Measurements from ENCODE around the gene CACNG3.

GRCh38 chr16:24382762-24383407 is 126.8 kb downstream of the CACNG3 start:
- TF ChIP-seq, protein P1, sequence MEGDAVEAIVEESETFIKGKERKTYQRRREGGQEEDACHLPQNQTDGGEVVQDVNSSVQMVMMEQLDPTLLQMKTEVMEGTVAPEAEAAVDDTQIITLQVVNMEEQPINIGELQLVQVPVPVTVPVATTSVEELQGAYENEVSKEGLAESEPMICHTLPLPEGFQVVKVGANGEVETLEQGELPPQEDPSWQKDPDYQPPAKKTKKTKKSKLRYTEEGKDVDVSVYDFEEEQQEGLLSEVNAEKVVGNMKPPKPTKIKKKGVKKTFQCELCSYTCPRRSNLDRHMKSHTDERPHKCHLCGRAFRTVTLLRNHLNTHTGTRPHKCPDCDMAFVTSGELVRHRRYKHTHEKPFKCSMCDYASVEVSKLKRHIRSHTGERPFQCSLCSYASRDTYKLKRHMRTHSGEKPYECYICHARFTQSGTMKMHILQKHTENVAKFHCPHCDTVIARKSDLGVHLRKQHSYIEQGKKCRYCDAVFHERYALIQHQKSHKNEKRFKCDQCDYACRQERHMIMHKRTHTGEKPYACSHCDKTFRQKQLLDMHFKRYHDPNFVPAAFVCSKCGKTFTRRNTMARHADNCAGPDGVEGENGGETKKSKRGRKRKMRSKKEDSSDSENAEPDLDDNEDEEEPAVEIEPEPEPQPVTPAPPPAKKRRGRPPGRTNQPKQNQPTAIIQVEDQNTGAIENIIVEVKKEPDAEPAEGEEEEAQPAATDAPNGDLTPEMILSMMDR (IDR thresholded peaks at IDR 0.05), result no peak
- no peak for TF ChIP-seq POLR2A (IDR thresholded peaks at IDR 0.05)

Measured in transverse colon (tissue), 3 donors.